ENCODE measurements around the gene KCNH2. TPM values are rescaled to one million over a fixed set of nuclear protein-coding genes. Genes with fewer than 3 reads are reported as not detected.

The KCNH2 gene
- total and polyA plus RNA-seq, 2 of the 13 experiments (the other 11 are each of a cell fraction or from before 2014, with no cell fraction given) = 0.09 to 0.11 TPM

DNA sequence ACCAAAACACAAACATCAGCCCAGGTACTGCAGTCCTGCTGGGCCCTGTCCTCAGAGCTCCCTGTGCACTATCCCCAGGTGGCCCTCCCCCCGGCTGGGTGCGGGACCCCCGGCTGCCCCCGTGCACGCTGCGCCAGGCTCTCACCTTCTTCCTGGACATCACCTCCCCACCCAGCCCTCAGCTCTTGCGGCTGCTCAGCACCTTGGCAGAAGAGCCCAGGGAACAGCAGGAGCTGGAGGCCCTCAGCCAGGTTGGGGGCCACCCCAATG lies 31.9 kb upstream of the KCNH2 start (continued):
- no peak for TF ChIP-seq PTBP1 (IDR thresholded peaks at IDR 0.05; ENCODE audit: low read depth, low read length, poor library complexity, severe bottlenecking)
- 0 out of 2 replicates have a peak, but pooled peaks have one; percentile 61 for TF ChIP-seq TARDBP (CRISPR knock-in tag; IDR thresholded peaks at IDR 0.05)
- no peak for TF ChIP-seq MXD4 (CRISPR knock-in tag; IDR thresholded peaks at IDR 0.05)
- no peak for TF ChIP-seq TMF1 (CRISPR knock-in tag; IDR thresholded peaks at IDR 0.05; ENCODE audit: low read depth)
- TF ChIP-seq ZKSCAN5 (CRISPR knock-in tag; IDR thresholded peaks at IDR 0.05) = peak; percentile 60; the same call in 1 of the 2 replicates
- TF ChIP-seq, protein P1, sequence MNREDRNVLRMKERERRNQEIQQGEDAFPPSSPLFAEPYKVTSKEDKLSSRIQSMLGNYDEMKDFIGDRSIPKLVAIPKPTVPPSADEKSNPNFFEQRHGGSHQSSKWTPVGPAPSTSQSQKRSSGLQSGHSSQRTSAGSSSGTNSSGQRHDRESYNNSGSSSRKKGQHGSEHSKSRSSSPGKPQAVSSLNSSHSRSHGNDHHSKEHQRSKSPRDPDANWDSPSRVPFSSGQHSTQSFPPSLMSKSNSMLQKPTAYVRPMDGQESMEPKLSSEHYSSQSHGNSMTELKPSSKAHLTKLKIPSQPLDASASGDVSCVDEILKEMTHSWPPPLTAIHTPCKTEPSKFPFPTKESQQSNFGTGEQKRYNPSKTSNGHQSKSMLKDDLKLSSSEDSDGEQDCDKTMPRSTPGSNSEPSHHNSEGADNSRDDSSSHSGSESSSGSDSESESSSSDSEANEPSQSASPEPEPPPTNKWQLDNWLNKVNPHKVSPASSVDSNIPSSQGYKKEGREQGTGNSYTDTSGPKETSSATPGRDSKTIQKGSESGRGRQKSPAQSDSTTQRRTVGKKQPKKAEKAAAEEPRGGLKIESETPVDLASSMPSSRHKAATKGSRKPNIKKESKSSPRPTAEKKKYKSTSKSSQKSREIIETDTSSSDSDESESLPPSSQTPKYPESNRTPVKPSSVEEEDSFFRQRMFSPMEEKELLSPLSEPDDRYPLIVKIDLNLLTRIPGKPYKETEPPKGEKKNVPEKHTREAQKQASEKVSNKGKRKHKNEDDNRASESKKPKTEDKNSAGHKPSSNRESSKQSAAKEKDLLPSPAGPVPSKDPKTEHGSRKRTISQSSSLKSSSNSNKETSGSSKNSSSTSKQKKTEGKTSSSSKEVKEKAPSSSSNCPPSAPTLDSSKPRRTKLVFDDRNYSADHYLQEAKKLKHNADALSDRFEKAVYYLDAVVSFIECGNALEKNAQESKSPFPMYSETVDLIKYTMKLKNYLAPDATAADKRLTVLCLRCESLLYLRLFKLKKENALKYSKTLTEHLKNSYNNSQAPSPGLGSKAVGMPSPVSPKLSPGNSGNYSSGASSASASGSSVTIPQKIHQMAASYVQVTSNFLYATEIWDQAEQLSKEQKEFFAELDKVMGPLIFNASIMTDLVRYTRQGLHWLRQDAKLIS (CRISPR knock-in tag; IDR thresholded peaks at IDR 0.05) = no peak
- TF ChIP-seq ASH2L (IDR thresholded peaks at IDR 0.05; ENCODE audit: insufficient read length, low read depth, low read length) = peak; percentile 17
- TF ChIP-seq, protein P2, sequence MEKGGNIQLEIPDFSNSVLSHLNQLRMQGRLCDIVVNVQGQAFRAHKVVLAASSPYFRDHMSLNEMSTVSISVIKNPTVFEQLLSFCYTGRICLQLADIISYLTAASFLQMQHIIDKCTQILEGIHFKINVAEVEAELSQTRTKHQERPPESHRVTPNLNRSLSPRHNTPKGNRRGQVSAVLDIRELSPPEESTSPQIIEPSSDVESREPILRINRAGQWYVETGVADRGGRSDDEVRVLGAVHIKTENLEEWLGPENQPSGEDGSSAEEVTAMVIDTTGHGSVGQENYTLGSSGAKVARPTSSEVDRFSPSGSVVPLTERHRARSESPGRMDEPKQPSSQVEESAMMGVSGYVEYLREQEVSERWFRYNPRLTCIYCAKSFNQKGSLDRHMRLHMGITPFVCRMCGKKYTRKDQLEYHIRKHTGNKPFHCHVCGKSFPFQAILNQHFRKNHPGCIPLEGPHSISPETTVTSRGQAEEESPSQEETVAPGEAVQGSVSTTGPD (CRISPR knock-in tag; IDR thresholded peaks at IDR 0.05) = no peak
- TF ChIP-seq PCBP1 (IDR thresholded peaks at IDR 0.05; ENCODE audit: borderline replicate concordance, low read depth, low read length) = no peak
- TF ChIP-seq MLLT10 (CRISPR knock-in tag; IDR thresholded peaks at IDR 0.05) = no peak
- TF ChIP-seq ZNF510 (CRISPR knock-in tag; IDR thresholded peaks at IDR 0.05; ENCODE audit: low read depth) = no peak
- 0 out of 2 replicates have a peak, but pooled peaks have one; percentile 33 for TF ChIP-seq NCOA1 (CRISPR knock-in tag; IDR thresholded peaks at IDR 0.05)
- TF ChIP-seq ZNF414 (CRISPR knock-in tag; IDR thresholded peaks at IDR 0.05) = 0 out of 2 replicates have a peak, but pooled peaks have one; percentile 37
- no peak for TF ChIP-seq HOXA9 (CRISPR knock-in tag; IDR thresholded peaks at IDR 0.05; ENCODE audit: borderline replicate concordance)
- TF ChIP-seq THAP11 (CRISPR knock-in tag; IDR thresholded peaks at IDR 0.05) = no peak
- TF ChIP-seq KDM5B (CRISPR knock-in tag; IDR thresholded peaks at IDR 0.05; ENCODE audit: borderline replicate concordance) = no peak
- TF ChIP-seq, protein P3, sequence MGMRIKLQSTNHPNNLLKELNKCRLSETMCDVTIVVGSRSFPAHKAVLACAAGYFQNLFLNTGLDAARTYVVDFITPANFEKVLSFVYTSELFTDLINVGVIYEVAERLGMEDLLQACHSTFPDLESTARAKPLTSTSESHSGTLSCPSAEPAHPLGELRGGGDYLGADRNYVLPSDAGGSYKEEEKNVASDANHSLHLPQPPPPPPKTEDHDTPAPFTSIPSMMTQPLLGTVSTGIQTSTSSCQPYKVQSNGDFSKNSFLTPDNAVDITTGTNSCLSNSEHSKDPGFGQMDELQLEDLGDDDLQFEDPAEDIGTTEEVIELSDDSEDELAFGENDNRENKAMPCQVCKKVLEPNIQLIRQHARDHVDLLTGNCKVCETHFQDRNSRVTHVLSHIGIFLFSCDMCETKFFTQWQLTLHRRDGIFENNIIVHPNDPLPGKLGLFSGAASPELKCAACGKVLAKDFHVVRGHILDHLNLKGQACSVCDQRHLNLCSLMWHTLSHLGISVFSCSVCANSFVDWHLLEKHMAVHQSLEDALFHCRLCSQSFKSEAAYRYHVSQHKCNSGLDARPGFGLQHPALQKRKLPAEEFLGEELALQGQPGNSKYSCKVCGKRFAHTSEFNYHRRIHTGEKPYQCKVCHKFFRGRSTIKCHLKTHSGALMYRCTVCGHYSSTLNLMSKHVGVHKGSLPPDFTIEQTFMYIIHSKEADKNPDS (CRISPR knock-in tag; IDR thresholded peaks at IDR 0.05) = 0 out of 2 replicates have a peak, but pooled peaks have one; percentile 42
- TF ChIP-seq TRIM22 (IDR thresholded peaks at IDR 0.05) = no peak

All from HepG2 (cell line).